Memory B cell (primary cell): ENCODE results near the gene TM4SF5.

ENCODE experiments used
- ATAC-seq: fragments of 150-1000 bp; cut with Tn5 transposase; 2 replicates; pipeline ENCODE4 v1.10.0; 2021; ENCODE audit warnings: low read depth, mild to moderate bottlenecking, moderate library complexity
- DNase-seq, 2 donors: peaks; one replicate each; pipeline ENCODE4 v3.0.0; 2022; ENCODE audit warnings: low spot score in 2 of 2
- H3K27ac Mint-ChIP-seq: one replicate; pipeline ENCODE4 v1.8.0; 2022; ENCODE audit warnings: mild to moderate bottlenecking, moderate library complexity, mixed read lengths
- H3K27me3 Mint-ChIP-seq: one replicate; pipeline ENCODE4 v1.8.0; 2022; ENCODE audit warnings: mixed read lengths
- H3K36me3 Mint-ChIP-seq: one replicate; pipeline ENCODE4 v1.8.0; 2022; ENCODE audit warnings: mild to moderate bottlenecking, mixed read lengths
- H3K4me1 Mint-ChIP-seq: one replicate; pipeline ENCODE4 v1.8.0; 2022; ENCODE audit warnings: mixed read lengths
- H3K4me3 Mint-ChIP-seq: one replicate; pipeline ENCODE4 v1.8.0; 2022; ENCODE audit warnings: mild to moderate bottlenecking, moderate library complexity, mixed read lengths
- H3K9me3 Mint-ChIP-seq: one replicate; pipeline ENCODE4 v1.8.0; 2022; ENCODE audit warnings: mixed read lengths

The TM4SF5 gene, protein sequence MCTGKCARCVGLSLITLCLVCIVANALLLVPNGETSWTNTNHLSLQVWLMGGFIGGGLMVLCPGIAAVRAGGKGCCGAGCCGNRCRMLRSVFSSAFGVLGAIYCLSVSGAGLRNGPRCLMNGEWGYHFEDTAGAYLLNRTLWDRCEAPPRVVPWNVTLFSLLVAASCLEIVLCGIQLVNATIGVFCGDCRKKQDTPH

DNA sequence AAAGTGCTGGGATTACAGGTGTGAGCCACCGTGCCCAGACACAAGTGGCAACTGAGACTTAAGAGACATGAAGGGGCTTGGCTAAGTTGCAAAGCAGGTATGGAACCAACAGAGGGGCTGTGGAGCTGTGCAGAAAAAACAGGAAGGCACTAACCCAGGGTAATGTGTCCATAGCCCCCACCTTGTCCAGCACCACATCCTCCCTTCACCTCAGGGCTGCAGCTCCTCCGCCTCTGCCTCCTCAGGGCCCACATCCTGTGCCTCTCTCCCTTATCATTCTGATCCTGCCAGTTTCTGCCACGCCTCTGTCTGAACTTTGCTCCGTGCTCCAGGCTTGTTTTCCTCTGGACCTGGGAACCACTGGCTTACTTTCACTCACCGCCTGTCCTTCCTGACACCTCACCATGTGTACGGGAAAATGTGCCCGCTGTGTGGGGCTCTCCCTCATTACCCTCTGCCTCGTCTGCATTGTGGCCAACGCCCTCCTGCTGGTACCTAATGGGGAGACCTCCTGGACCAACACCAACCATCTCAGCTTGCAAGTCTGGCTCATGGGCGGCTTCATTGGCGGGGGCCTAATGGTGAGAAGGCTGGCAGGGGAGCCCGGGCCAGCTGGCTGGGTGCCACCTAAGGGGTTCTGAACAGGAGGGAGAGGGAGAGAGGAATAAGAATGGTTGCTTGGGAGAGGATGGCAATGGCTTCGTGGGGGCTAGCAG, at the start of gene TM4SF5:
Gene TM4SF5 (plus strand): TSS at position 368 of the 716 bp plus-strand sequence. CDS start 37 bp downstream, at position 405.
- ATAC-seq (no peak), DNase-seq (no peak)
- Mint-ChIP-seq H3K9me3 (no peaks in the 10 kb centered on the region), H3K27ac (no peak within 1 kb of the TSS), H3K27me3 (peaks cover 17% of the 10 kb centered on the region), H3K4me3 (no peak within 1 kb of the TSS), H3K36me3 (no peaks in the 10 kb centered on the region), H3K4me1 (peaks cover 8% of the 10 kb centered on the region)

DNA sequence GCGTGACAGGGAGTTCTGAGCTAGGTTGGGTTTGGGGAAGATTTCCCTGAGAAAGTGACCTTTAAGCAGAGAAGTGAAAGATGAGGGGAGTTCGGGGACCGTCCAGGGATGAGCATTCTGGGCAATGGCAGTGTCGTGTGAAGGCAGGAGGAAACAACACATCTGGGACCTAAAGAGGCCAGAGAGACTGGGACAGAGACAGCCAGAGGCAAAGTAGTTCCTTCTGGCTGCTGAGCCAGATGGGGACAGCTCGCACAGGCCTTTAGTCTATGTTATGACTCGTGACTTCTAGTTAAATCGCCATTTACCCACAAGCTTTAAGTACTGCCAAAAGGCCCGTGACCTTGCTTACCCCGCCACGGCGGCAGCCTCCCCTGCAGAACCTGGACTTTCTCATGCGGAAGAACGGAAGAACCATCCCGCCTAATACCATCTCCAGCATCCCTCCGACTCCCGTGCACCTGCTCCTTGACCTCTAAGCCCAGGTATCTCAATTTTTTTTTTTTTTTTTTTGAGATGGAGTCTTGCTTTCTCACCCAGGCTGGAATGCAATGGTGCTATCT, 48.9 kb upstream of the TM4SF5 start:
- H3K4me3 Mint-ChIP-seq: no peak overlapping the region
- no peaks in the 10 kb centered on the region for H3K9me3 Mint-ChIP-seq
- H3K36me3 Mint-ChIP-seq: peaks cover 13% of the 10 kb centered on the region
- peak overlapping the region; percentile 81 for H3K27ac Mint-ChIP-seq
- DNase-seq: no peak
- H3K4me1 Mint-ChIP-seq: peaks cover 11% of the 10 kb centered on the region
- no peak for ATAC-seq
- no peaks in the 10 kb centered on the region for H3K27me3 Mint-ChIP-seq

DNA sequence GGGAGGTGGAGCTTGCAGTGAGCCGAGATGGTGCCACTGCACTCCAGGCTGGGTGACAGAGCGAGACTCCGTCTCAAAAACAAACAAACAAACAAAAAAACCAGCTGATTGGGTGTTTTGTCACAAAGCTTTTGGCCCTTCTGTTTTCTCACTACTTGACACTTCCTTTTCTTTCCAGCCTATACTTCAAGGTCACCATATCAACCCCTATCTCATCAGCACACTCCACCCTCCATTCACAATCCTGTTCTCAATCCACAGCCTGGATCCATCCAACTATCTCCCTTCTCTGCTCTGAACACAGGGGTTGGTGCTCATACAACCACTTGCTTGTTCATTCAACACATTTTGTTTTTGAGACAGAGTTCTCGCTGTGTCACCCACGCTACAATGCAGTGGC, 47.0 kb upstream of the TM4SF5 start:
- H3K27me3 Mint-ChIP-seq: no peaks in the 10 kb centered on the region
- no peaks in the 10 kb centered on the region for H3K9me3 Mint-ChIP-seq
- peaks cover 11% of the 10 kb centered on the region for H3K4me1 Mint-ChIP-seq
- DNase-seq: no peak
- H3K36me3 Mint-ChIP-seq: peaks cover 3% of the 10 kb centered on the region
- no peak overlapping the region for H3K4me3 Mint-ChIP-seq
- no peak for ATAC-seq
- H3K27ac Mint-ChIP-seq: no peak overlapping the region

DNA sequence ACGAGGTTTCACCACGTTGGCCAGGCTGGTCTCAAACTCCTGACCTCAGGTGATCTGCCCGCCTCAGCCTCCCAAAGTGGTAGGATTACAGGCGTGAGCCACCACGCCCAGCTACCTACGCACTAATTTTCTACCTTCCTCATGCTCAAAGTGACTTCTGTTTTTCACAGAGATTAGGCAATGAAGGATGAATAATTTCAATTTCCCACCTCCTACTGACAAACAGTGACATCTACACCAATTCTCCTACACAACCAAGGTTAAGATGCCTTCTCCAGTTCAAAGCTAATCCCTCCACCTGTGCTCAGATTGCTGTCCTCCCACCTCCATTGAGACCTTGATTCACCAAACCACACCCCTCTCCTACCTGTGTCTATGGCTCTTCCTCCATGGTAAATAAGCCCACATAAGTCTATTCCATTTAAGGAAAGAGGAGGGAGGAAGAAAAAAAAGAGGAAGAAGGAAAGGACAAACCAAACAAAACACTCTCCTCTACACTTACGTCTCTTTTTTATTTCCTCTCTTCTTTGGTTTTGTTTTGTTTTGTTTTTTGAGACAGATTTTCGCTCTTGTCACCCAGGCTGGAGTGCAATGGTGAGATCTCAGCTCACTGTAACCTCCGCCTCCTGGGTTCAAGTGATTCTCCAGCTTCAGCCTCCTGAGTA, 45.9 kb upstream of the TM4SF5 start:
- no peaks in the 10 kb centered on the region for H3K36me3 Mint-ChIP-seq
- no peak overlapping the region for H3K4me3 Mint-ChIP-seq
- no peak for ATAC-seq
- H3K4me1 Mint-ChIP-seq: peaks cover 15% of the 10 kb centered on the region
- no peaks in the 10 kb centered on the region for H3K27me3 Mint-ChIP-seq
- H3K9me3 Mint-ChIP-seq: no peaks in the 10 kb centered on the region
- no peak overlapping the region for H3K27ac Mint-ChIP-seq
- DNase-seq: no peak

DNA sequence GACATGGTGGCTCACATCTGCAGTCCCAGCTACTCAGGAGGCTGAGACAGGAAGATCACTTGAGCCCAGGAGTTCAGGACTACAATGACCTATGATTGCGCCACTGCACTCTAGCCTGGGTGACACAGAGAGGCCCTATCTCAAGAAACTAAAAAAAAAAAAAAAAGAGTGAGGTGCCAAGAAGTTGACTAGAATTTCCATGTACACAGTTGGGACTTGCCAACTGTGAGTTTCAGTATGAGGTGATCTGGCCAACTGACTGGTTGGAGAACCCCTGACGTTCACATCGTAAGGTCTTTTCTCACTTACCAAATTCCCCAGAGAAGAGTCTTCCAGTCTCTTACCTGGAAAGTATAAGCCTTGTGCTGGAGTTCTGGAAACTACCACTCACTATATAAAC, 43.6 kb upstream of the TM4SF5 start:
- peaks cover 2% of the 10 kb centered on the region for H3K36me3 Mint-ChIP-seq
- H3K27me3 Mint-ChIP-seq: no peaks in the 10 kb centered on the region
- H3K4me1 Mint-ChIP-seq: peaks cover 18% of the 10 kb centered on the region
- H3K4me3 Mint-ChIP-seq: no peak overlapping the region
- H3K27ac Mint-ChIP-seq: no peak overlapping the region
- DNase-seq (no peak), ATAC-seq (no peak)
- H3K9me3 Mint-ChIP-seq: no peaks in the 10 kb centered on the region

DNA sequence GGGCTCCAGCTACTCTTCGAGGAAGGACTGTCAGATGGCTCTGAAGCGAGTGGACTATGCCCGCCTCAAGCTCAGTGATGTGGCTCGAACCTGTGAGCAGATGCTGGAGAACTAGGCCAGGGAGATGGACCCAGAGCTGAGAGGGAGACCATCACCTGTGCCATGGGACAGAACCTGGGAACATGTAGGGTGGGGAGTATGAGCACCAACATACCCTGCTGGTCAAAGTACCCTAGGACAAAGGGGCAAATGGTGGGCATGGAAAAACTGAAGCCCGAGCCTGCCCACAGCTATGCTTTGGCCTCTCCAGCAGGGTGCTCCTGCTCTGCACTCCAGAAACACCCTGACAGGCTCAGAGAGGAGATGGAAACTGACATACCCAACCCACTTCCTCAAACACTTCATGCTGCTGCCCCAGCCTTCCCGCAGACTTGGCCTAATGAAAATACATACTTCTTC, 38.6 kb upstream of the TM4SF5 start:
- H3K27ac Mint-ChIP-seq: peak overlapping the region; percentile 95
- peak overlapping the region; percentile 76 for H3K4me3 Mint-ChIP-seq
- H3K27me3 Mint-ChIP-seq: no peaks in the 10 kb centered on the region
- H3K4me1 Mint-ChIP-seq: peaks cover 25% of the 10 kb centered on the region
- no peaks in the 10 kb centered on the region for H3K9me3 Mint-ChIP-seq
- DNase-seq (peak in 1 of 2 donors; percentile 67), ATAC-seq (peak; percentile 83)
- peaks cover 4% of the 10 kb centered on the region for H3K36me3 Mint-ChIP-seq

DNA sequence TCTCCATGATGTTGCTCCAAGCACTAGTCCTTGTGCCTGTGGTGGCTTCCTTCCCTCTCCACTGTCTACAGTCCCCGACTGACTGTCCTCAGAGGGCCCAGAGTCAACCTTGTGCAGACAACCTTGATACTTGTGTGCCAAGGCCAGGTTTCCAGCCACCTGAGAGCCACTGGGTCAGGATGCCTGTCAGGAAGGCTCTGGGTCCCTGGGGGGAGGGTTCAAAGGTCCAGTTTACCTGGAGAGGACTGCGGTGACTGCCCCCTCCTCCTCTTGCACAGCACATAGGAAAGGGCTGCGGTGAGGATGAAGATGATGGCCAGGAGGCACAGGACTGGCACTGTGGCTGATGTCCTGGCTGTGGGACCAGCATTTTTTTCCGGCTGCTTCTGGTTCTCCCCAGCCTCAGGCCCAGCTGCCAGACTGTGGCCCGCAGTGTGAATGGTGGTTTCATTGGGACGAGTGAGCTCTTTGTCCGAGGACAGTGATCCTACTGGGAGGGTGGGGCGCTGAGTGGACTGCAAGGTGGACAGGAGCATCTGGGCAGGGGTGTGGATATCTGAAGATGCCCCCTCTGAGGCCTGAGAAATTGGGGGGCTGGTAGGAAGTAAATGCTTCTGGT, 36.7 kb upstream of the TM4SF5 start:
- Mint-ChIP-seq H3K27ac (peak overlapping the region; percentile 95), H3K4me3 (no peak overlapping the region), H3K27me3 (no peaks in the 10 kb centered on the region), H3K9me3 (no peaks in the 10 kb centered on the region), H3K4me1 (peaks cover 34% of the 10 kb centered on the region), H3K36me3 (peaks cover 4% of the 10 kb centered on the region)
- DNase-seq (no peak), ATAC-seq (no peak)

DNA sequence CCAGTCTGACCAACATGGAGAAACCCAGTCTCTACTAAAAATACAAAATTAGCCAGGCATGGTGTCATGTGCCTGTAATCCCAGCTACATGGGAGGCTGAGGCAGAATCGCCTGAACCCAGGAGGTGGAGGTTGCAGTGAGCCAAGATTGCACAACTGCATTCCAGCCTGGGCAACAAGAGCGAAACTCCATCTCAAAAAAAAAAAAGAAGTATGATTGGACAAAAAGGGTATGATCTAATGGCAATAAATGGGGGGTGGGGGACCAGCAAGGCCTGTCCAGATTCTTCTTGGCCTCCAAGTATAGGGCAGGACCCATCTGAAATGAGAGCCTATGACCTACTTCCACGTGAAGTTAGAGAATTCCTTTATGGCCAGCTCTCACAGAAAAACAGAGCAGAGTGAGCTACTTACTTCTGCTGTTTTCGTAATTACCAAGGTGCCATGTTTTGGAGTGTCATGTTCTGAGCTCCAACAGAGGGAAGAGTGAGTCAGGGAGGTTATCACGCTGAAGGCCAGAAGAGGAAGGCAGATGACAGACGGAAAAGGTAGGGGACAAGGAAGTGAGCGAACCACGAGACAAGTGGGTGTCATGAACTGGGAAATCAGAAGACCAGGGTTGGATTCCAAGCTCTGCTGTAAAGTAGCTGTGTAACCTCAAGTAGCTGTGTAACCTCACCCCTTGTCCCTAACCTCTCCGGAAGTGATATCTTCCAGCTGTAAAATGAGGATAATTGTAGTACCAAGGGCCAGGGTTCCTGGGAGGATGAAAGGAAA, 35.6 kb upstream of the TM4SF5 start:
- peaks cover 4% of the 10 kb centered on the region for H3K36me3 Mint-ChIP-seq
- no peak overlapping the region for H3K4me3 Mint-ChIP-seq
- H3K4me1 Mint-ChIP-seq: peaks cover 38% of the 10 kb centered on the region
- H3K27ac Mint-ChIP-seq: no peak overlapping the region
- no peak for DNase-seq
- no peaks in the 10 kb centered on the region for H3K9me3 Mint-ChIP-seq
- peaks cover 2% of the 10 kb centered on the region for H3K27me3 Mint-ChIP-seq
- ATAC-seq: no peak

DNA sequence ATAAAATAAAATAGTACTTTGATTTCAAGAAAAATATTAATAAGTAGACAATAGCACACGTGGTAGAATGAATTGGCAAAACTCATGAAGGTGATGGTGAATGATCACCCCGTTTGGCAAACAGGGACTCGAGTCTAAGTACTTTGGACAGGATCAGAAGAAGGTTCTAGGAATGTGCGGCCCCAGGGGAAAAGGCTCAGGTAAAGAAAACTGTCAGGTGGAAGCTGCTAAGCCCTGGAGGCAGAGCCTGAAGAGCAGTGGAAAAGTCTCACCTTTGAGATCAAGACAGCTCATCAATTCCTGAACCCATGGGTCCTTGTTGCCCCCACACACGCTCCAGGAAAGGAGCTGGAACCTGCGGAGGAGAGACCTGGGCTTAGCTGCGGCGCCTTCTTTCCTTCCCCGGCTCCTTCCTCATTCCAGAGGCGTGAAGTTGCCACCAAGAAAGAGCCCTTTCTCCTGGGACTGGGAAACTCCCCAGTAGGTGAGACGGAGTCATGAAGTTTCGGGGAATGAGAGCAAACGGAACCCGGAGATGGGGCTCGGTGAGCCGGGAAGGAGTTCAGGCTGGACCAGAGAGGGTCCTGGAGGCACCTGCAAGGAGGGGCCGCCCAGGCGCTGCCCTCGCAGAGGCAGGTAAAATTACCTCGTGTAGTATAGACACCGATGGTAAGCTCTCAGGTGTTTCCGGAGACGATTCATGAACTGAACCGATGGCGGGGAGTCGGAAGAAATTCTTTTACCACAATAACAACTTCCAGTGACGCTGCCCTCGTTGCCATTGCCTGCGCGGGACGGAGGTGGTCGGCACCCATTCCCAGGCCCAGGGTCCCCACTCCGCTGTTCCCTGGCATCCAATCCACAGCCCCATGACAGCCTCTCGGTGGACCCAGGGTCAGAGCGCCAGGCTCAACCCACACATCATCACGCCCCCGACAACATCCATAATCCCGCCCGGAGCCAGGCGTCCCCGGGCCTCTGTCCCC, 33.3 kb upstream of the TM4SF5 start:
- H3K9me3 Mint-ChIP-seq: no peaks in the 10 kb centered on the region
- peak overlapping the region; percentile 82 for H3K27ac Mint-ChIP-seq
- peaks cover 1% of the 10 kb centered on the region for H3K36me3 Mint-ChIP-seq
- DNase-seq: peak; percentile 37 to 42
- H3K4me1 Mint-ChIP-seq: peaks cover 26% of the 10 kb centered on the region
- H3K4me3 Mint-ChIP-seq: peak overlapping the region; percentile 86
- H3K27me3 Mint-ChIP-seq: peaks cover 5% of the 10 kb centered on the region
- ATAC-seq: peak; percentile 55

DNA sequence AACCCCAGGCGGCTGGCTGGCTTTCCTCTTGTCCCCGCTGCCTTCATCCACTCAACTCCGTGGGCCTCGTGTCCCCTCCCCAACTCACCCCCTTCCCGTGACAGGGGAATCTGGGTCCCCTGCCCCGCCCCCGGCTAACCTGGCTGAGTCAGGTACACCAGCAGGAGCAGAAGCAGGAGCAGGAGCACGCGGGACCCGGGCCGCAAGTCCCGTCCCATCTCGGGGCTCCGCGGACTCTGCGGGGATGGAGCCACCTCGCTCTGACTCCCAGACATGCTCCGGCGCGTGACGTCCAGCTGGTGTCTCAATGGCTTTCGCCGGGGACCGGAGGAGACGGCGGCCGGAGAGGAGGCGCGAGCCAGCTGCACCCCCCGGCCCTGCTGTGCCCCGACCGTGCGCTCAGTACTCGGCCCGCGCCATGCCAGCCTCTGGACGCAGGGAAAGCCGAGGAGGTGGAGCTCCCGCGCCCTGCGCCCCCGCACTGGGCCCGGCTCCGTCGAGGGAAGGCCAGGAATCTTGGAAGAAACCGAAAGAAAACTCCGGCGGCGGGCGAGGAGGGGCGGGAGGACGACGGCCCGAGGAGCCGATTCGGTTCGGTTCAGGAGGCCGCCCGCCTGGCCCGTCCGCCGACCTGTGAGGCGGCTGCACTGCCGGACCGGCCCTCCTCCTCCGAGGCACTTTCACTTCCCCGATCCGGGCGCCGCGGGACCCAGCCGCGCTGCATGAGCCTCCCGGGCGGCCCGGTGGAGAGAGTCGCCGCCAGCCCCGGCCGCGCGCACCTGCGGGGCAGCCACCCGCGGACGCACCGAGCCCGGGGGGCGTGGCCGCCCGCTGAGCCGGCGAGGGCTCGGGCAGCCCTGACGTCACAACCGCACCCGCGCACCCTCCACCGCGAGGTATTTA, 32.3 kb upstream of the TM4SF5 start, which contains the start of the genes CXCL16 and ZMYND15:
Gene CXCL16 (minus strand): TSS at position 807 of the 903 bp plus-strand sequence. CDS start 589 bp downstream, at position 218.
Gene ZMYND15 (plus strand): TSS at position 712 of the 903 bp plus-strand sequence. CDS start 716 bp downstream, outside the sequence.
- peak within 1 kb of the TSS; percentile 82 for H3K27ac Mint-ChIP-seq
- H3K4me3 Mint-ChIP-seq: peak within 1 kb of the TSS; percentile 86
- ATAC-seq (peak; percentile 79), DNase-seq (peak; percentile 66 to 76)
- peaks cover 22% of the 10 kb centered on the region for H3K4me1 Mint-ChIP-seq
- H3K9me3 Mint-ChIP-seq: no peaks in the 10 kb centered on the region
- peaks cover 7% of the 10 kb centered on the region for H3K27me3 Mint-ChIP-seq
- no peaks in the 10 kb centered on the region for H3K36me3 Mint-ChIP-seq

DNA sequence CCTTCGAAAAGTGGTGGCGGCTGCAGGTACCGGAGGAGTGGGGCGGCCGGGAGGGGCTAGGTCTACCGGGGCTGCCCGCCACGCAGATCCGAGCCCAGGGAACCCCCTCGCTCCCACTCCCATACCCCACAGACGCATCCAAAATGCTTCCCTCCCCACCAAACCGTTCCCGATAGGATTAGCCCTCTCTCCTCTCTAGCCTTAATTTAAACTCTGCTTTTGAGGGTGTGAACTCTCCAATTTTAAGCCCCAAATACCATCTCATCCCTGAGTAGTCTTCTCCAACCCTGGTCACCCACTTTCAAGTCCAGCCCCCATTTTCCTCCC, 31.7 kb upstream of the TM4SF5 start:
- peak overlapping the region; percentile 81 for H3K4me3 Mint-ChIP-seq
- ATAC-seq (no peak), DNase-seq (no peak)
- H3K27ac Mint-ChIP-seq: peak overlapping the region; percentile 63
- peaks cover 10% of the 10 kb centered on the region for H3K27me3 Mint-ChIP-seq
- no peaks in the 10 kb centered on the region for H3K9me3 Mint-ChIP-seq
- peaks cover 20% of the 10 kb centered on the region for H3K4me1 Mint-ChIP-seq
- H3K36me3 Mint-ChIP-seq: no peaks in the 10 kb centered on the region
